Adrenal gland (tissue), 12 donors: ENCODE results near the gene CPA3. TPM values are rescaled to one million over a fixed set of nuclear protein-coding genes. Genes with fewer than 3 reads are reported as not detected.
A peak's percentile ranks its signal among the peaks of the same experiment; 100 is the strongest.

Experiments used
- DNase-seq, 7 donors: peaks; one replicate each; pipeline ENCODE4 v3.0.0-alpha.2; 2019 to 2020
- H3K27ac ChIP-seq, 5 donors: fragments of 200-600 bp; sonication (generic) in 4 of 5; 1 replicate in 3 of 5; 2 replicates in 2 of 5; pipeline versions ENCODE4 v1.5.1 to v1.8.0; 2016 to 2020; ENCODE audit warnings: mild to moderate bottlenecking in 1 of 5
- H3K27me3 ChIP-seq: fragments of 200-600 bp; 2 replicates; pipeline ENCODE4 v1.8.0; 2021
- H3K36me3 ChIP-seq, 2 donors: fragments of 200-600 bp; replicated peaks in 1 of 2; 1 replicate in 1 of 2; 2 replicates in 1 of 2; pipeline versions ENCODE4 v1.5.1 to v1.8.0; 2018 to 2022
- H3K4me1 ChIP-seq, 2 donors: fragments of 200-600 bp; replicated peaks in 1 of 2; 1 replicate in 1 of 2; 2 replicates in 1 of 2; pipeline versions ENCODE4 v1.5.1 to v1.8.0; 2018 to 2021
- H3K4me3 ChIP-seq, 4 donors: fragments of 200-600 bp; sonication (generic) in 3 of 4; one replicate each; pipeline ENCODE4 v1.5.1; 2016 to 2018
- H3K9me3 ChIP-seq, 3 donors: fragments of 200-600 bp; sonication (generic) in 1 of 3; replicated peaks in 1 of 3; 1 replicate in 2 of 3; 2 replicates in 1 of 3; pipeline versions ENCODE4 v1.5.1 to v1.8.0; 2016 to 2021
- POLR2A ChIP-seq, 2 donors: fragments of 450-650 bp; IDR thresholded peaks; one replicate each; pipeline ENCODE4 v1.6.1; 2017; ENCODE audit warnings: antibody characterized with exemption in 2 of 2, mild to moderate bottlenecking in 2 of 2, moderate library complexity in 1 of 2
- WGBS, 4 donors: extraction: QIAGEN DNeasy Blood & Tissue Kit in 2 of 4; methylation state at CpG; one replicate each; pipeline versions ENCODE4 v1.1.5 to v1.1.7; 2013 to 2017; 5-methylcytosine and 5-hydroxymethylcytosine counted together
- intact Hi-C, 2 donors: fragments of 100-400 bp; cut with DNase I; formaldehyde crosslinking; loops; one replicate each; pipeline versions ENCODE4 v1.14.1 to v1.15.0; 2022 to 2023
- polyA plus RNA-seq, 3 donors: library from polyadenylated mRNA; stranded (reverse); fragments of 200-250 nt in 2 of 3; fragments of 350-450 nt in 1 of 3; fragmentation: Illumina TruSeq in 1 of 3; extraction: RNeasy Lipid Tissue Mini Kit (QIAGEN cat#74804) in 1 of 3; gene quantifications; one replicate each; pipeline ENCODE4 v1.2.3, GENCODE V29; 2013 to 2014
- total RNA-seq, 9 donors: library from RNA; depleted of rRNA in 4 of 9; stranded (reverse); fragments of >200 nt in 4 of 9; fragments of 120-200 nt in 1 of 9; fragmentation: NEBNext Ultra II Directional in 1 of 9; extraction: Animal tissue kit (Norgen Biotek cat#: 25700) in 1 of 9; gene quantifications; one replicate each; pipeline versions ENCODE4 v1.1.0 to v1.2.4, GENCODE V29; 2013 to 2023
- TF ChIP-seq, protein P1 (sequence below), 6 experiments: fragments of 450-650 bp in 4 of 6; fragments of 200-600 bp in 2 of 6; sonication (generic) in 1 of 6; IDR thresholded peaks; 1 replicate in 5 of 6; 2 replicates in 1 of 6; pipeline versions ENCODE4 v1.5.1 to v1.8.0; 2016 to 2021; ENCODE audit warnings: antibody characterized with exemption in 6 of 6, mild to moderate bottlenecking in 2 of 6, moderate library complexity in 1 of 6
- donor health status: healthy with polysubstance abuse.
- donor health status: Bipolar disorder and iron deficiency.
- donor health status: DM: yes; HTN: yes; CAD: no.
- donor health status: DM: no; HTN: no; CAD: no.
- donor health status: DM: no; HTN: no; CAD: no.
- donor health status: DM: yes; HTN: yes; CAD: no.

Gene CPA3
- total and polyA plus RNA-seq, 12 donors: 0.39 to 4.1 (median 0.78) TPM; not detected in 3

DNA sequence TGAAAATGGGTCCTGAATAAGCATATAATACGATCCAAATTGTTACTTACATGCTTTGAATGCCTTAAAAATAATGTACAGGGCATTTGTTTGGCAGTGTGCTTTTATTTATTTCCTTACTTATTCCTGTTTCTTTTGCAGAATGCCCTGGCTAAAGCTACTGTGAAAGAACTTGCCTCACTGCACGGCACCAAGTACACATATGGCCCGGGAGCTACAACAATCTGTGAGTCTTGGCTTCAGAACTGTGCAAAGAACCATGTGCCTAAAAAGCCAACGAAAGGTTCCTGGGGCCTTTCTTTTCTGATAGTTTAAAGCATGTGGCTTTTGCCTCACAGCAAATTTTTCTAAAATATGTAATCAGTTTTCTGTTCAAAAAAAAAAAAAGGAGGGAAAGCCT is 7.8 kb upstream of the CPA3 start:
- peaks cover 18% of the 10 kb centered on the region in 2 donors for H3K4me1 ChIP-seq
- no peaks in the 10 kb centered on the region for H3K36me3 ChIP-seq
- WGBS, 4 donors: 82 to 92% (median 87%) methylated on average over 4 of the region's 4 CpGs
- no peak for DNase-seq
- TF ChIP-seq POLR2A (IDR thresholded peaks at IDR 0.05): no peak
- TF ChIP-seq, protein P1, sequence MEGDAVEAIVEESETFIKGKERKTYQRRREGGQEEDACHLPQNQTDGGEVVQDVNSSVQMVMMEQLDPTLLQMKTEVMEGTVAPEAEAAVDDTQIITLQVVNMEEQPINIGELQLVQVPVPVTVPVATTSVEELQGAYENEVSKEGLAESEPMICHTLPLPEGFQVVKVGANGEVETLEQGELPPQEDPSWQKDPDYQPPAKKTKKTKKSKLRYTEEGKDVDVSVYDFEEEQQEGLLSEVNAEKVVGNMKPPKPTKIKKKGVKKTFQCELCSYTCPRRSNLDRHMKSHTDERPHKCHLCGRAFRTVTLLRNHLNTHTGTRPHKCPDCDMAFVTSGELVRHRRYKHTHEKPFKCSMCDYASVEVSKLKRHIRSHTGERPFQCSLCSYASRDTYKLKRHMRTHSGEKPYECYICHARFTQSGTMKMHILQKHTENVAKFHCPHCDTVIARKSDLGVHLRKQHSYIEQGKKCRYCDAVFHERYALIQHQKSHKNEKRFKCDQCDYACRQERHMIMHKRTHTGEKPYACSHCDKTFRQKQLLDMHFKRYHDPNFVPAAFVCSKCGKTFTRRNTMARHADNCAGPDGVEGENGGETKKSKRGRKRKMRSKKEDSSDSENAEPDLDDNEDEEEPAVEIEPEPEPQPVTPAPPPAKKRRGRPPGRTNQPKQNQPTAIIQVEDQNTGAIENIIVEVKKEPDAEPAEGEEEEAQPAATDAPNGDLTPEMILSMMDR (IDR thresholded peaks at IDR 0.05): no peak
- H3K9me3 ChIP-seq: no peaks in the 10 kb centered on the region
- no peak overlapping the region for H3K27ac ChIP-seq
- no peaks in the 10 kb centered on the region for H3K27me3 ChIP-seq
- intact Hi-C loops: no loop called here
- H3K4me3 ChIP-seq: no peak overlapping the region

DNA sequence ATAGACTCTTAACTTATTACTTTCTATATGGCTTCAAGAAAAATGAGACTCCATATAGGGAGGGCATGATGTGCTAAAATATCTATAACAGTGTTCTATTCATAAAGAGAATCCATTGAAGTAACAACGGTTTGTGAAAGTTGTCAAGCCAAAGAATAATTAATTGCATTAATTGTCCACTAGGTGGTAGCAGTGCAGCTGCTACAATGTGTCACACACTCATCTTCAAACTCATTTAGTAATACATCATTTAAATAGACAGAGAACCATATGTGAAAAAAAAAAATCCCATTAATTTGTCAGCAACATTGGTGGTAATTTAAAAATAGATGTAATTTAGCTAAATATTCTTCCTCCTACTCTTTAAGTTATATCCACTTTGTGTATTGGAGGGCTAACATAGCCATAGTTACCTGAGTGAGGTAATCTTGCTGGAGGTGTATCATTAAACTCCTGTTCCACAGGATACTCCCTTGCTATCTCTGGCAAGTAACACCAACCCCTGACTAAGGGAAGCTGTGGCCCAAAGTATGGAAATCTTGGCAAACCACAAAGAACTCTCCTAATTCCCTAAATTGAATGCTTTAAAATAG is 3.7 kb upstream of the CPA3 start:
- Histone ChIP-seq H3K27ac (no peak overlapping the region), H3K36me3 (no peaks in the 10 kb centered on the region), H3K4me1 (peaks cover 0 to 4% of the 10 kb centered on the region in 2 donors), H3K9me3 (no peaks in the 10 kb centered on the region), H3K4me3 (no peak overlapping the region), H3K27me3 (no peaks in the 10 kb centered on the region)
- TF ChIP-seq, protein P1 (IDR thresholded peaks at IDR 0.05): peak; percentile 57 to 82 (median 77)
- no peak for TF ChIP-seq POLR2A (IDR thresholded peaks at IDR 0.05)
- WGBS, 4 donors: 0 to 10% (median 9%) methylated on average over 1 of the region's 1 CpG
- no peak for DNase-seq
- intact Hi-C loops: loop anchor here (5.0 kb wide), 2 partner anchors 81 to 86 kb away; no protein-coding TSS in a partner anchor

DNA sequence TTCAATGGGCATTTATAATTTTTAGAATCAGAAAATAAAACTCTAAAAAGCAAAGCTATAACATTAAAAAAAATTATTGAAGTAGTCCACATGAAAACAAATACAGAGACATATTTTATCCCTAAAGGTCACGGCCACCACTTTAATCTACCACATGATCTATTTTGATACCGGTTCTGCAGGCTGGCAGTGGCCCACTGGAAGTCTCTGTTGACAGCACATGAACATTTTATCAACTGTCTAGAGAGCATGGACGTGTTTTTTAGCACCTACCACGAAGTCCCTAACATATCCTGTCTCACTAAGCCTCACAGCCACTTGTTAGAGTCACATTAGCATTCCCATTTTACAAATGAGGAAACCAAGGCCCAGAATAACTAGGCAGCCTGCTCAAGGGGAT is 1.8 kb upstream of the CPA3 start:
- intact Hi-C loops: loop anchor here (5.0 kb wide), 2 partner anchors 79 to 84 kb away; no protein-coding TSS in a partner anchor
- TF ChIP-seq, protein P1 (IDR thresholded peaks at IDR 0.05): no peak
- TF ChIP-seq POLR2A (IDR thresholded peaks at IDR 0.05): no peak
- Histone ChIP-seq H3K4me3 (no peak overlapping the region), H3K27me3 (no peaks in the 10 kb centered on the region), H3K9me3 (no peaks in the 10 kb centered on the region), H3K27ac (peak overlapping the region in 1 of 5 donors; percentile 50), H3K36me3 (no peaks in the 10 kb centered on the region), H3K4me1 (no peaks in the 10 kb centered on the region)
- peak in 4 of 7 donors; percentile 27 to 55 (median 44) for DNase-seq
- WGBS, 4 donors: 19 to 25% (median 24%) methylated on average over 4 of the region's 4 CpGs

DNA sequence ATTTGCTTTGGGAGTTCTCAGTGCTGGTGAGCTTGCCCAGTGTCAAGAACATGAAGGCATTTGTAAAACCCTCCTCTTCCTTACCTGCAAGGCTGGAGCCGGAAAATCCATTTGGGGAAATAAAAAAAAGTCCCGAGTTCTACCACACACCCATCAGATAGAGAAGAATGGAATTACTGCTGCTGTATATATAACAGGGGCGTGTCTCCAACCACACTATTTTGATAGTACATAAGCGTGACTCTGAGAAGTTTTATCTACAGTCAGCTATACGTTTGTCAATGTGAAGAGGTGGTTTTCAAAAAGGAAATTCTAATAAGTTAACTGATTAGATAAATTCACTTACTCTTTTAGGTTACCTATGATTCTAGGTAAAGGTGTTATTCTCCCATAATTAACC is 1.3 kb upstream of the CPA3 start:
- no peaks in the 10 kb centered on the region for H3K4me1 ChIP-seq
- no peaks in the 10 kb centered on the region for H3K9me3 ChIP-seq
- H3K4me3 ChIP-seq: no peak overlapping the region
- TF ChIP-seq POLR2A (IDR thresholded peaks at IDR 0.05): no peak
- TF ChIP-seq, protein P1 (IDR thresholded peaks at IDR 0.05): no peak
- WGBS, 4 donors: 77 to 82% (median 81%) methylated on average over 5 of the region's 5 CpGs
- no peaks in the 10 kb centered on the region for H3K36me3 ChIP-seq
- H3K27ac ChIP-seq: no peak overlapping the region
- DNase-seq: no peak
- intact Hi-C loops: loop anchor here (5.0 kb wide), 2 partner anchors 78 to 83 kb away; no protein-coding TSS in a partner anchor
- no peaks in the 10 kb centered on the region for H3K27me3 ChIP-seq
